ENCODE data around the gene IGFBP1.

GRCh38 chr7:45885264-45885882, 2.9 kb upstream of the IGFBP1 start:
- TF ChIP-seq EZH2 (IDR thresholded peaks at IDR 0.05; ENCODE audit: insufficient read depth, poor library complexity, severe bottlenecking) (no peak), EZH2phosphoT487 (IDR thresholded peaks at IDR 0.05; ENCODE audit: insufficient read depth, low read depth) (no peak)

All from GM23248 (cell line).